GM04503 (cell line): ENCODE measurements around the gene NPHP3.
"Not testable (repeated sequence)": the region's sequence is repeated elsewhere in the genome, so short reads cannot be mapped to it uniquely, and the experiment has no call there.

ENCODE experiments used
- DNase-seq: peaks from one replicate; pipeline ENCODE4 v3.0.0-alpha.2; 2012; ENCODE audit warnings: low read depth

The NPHP3 gene

GRCh38 chr3:132643366-132643765 lies 78.8 kb downstream of the NPHP3 start:
- DNase-seq: no peak

GRCh38 chr3:132642539-132642847 lies 79.7 kb downstream of the NPHP3 start:
- no peak for DNase-seq

GRCh38 chr3:132641837-132642538 lies 80.2 kb downstream of the NPHP3 start:
- DNase-seq: no peak

DNA sequence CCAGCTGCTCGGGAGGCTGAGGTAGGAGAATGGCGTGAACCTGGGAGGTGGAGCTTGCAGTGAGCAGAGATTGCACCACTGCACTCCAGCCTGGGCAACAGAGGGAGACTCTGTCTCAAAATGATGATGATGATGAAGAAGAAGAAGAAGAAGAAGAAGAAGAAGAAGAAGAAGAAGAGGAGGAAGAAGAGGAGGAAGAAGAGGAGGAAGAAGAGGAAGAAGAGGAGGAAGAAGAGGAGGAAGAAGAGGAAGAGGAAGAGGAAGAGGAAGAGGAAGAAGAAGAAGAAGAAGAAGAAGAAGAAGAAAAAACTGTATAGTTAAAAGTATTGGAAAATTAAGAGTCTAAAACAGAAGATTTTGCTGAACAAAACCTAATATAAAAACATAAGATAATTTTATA lies 80.8 kb downstream of the NPHP3 start:
- not testable (repeated sequence) for DNase-seq

- DNase-seq: no peak
Observed at GRCh38 chr3:132638706-132639105, 83.5 kb downstream of the NPHP3 start.

- DNase-seq: no peak
Observed at GRCh38 chr3:132637590-132637989, 84.6 kb downstream of the NPHP3 start.

DNA sequence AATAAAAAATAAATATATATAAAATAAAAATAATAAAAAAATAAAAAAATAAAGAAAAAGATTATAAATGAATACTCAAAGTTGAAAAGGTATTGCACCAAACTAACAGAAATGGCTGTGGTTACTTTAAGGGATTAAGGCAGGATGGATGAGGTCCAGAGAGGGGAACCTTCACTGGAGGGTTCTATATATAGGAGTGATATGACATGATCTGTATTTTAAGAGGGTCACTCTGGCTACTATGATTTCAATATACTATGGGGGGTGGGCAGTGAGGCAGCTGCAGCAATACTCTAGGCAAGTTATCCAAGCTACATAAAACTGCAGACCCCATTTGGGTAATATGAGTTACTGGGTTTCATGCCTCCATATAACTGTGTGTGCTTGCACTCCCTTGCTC lies 87.2 kb downstream of the NPHP3 start:
- DNase-seq: no peak
